ENCODE results near the gene ADH1B.
"Not testable (repeated sequence)": the region's sequence is repeated elsewhere in the genome, so short reads cannot be mapped to it uniquely, and the experiment has no call there.

The ADH1B gene

DNA sequence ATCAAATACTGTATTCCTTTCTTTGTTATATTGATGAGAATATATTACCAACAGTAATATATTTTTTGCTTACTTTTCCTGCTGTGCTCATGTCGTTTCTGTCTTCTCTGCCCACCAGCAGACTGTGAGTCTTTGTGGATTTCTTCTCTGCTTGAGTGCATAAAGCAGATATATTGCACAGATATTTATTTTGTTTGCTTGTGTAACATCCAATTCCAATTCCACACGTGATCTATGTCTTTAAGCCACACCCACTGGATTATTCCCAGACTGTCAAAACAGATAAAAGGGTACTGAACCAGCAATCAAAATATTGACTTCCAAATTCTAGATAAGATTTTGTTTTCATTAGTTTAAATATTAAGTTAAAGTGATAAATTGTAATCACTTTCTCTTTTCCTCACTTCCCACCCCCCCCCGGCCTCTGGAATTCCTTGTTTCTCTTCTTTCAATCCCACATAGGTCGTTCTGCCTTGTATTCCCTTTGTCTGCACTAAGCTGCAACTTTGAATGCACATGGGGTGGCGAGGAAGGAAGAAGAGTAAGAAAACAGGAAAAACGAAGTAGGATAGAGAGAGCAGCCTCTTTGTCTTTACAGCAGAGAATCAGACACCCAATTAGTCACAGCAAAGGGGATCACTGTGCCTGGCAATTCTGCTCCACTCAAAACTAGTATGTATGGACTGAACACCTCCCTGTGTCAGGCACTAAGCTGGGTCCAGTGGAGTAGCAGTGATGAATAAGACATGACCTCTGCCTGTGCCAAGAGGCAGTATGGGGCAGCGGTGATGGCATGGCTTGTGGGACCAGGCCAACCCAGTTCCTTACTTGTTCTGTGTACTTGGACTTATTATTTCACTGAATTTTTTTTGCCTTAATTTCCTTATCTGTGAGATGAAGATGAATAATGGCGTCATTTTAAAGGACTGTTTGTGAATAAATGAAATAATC lies at the start of gene ADH1B:
ADH1B (minus strand) TSS at position 161 of the 951 bp plus-strand sequence; CDS start at position 91, 70 bp downstream.
- no peak for DNase-seq (ENCODE audit: low read depth in 1 of 2, low spot score in 1 of 2)

DNA sequence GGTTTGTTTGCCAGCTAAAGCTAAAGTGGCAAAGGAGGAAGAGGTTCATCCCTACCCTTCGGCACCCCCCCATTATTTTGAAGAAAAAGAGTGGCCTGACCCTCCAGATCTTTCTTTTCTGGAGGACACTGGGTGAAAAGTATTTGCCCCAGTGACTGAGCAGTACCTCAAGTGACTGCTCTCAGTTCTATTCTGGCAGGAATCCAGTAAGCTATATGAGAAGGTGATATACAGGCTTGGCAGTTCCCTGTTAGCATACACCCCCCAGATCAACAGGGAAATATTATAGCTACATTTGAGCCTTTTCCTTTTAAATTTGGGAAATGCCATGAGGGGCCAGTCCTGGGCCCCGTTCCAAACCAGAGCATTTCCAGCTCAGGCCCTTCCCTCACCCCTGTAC lies 46.6 kb upstream of the ADH1B start:
- not testable (repeated sequence) for DNase-seq (ENCODE audit: low read depth in 1 of 2, low spot score in 1 of 2)

DNA sequence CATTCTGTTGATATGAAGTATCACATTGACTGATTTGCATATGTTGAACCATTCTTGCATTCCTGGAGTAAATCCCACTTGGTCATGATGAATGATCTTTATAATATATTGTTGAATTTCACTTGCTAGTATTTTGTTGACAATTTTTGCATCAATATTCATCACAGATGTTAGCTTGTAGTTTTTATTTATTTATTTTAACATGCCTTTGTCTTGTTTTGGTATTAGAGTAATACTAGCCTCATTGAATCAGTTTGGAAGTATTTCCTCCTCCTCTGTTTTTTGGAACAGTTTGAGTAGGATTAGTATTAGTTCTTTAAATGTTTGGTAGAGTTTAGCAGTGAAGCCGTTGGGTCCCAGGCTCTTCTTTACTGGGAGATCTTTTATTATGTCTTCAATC lies 45.3 kb upstream of the ADH1B start:
- DNase-seq (ENCODE audit: low read depth in 1 of 2, low spot score in 1 of 2) = no peak

GRCh38 chr4:99362768-99363167 lies 41.6 kb upstream of the ADH1B start:
- no peak for DNase-seq (ENCODE audit: low read depth in 1 of 2, low spot score in 1 of 2)

GRCh38 chr4:99361899-99362275 lies 40.7 kb upstream of the ADH1B start:
- no peak for DNase-seq (ENCODE audit: low read depth in 1 of 2, low spot score in 1 of 2)

DNA sequence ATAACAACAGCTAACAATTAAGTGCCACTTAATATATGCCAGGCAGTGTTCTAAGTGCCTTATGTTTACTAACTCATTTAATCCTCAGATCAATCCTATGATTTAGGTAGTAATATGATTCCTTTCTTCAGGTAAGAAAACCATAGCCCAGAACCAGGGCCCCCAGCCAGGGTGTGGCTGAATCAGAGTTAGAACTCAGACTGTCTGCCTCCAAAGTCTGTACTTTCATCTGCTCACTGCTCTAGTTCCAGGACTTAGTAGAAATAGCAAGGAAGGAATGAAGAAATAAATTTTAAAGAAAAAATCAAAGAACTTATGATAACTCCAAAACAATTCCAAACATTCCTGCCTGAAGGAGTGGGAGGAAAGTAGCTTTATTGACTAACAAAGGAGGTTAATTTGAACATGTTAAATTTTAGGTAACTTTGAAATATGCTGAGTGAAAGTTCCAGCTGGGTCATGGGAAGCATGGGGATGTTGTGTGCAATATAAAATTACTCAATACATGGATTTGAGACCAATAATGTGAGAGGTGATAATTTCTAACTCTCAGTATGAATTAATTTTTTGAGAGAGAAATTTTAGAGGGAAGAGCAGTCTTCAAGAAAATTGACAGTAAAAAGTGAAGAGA lies 40.2 kb upstream of the ADH1B start:
- no peak for DNase-seq (ENCODE audit: low read depth in 1 of 2, low spot score in 1 of 2)

DNA sequence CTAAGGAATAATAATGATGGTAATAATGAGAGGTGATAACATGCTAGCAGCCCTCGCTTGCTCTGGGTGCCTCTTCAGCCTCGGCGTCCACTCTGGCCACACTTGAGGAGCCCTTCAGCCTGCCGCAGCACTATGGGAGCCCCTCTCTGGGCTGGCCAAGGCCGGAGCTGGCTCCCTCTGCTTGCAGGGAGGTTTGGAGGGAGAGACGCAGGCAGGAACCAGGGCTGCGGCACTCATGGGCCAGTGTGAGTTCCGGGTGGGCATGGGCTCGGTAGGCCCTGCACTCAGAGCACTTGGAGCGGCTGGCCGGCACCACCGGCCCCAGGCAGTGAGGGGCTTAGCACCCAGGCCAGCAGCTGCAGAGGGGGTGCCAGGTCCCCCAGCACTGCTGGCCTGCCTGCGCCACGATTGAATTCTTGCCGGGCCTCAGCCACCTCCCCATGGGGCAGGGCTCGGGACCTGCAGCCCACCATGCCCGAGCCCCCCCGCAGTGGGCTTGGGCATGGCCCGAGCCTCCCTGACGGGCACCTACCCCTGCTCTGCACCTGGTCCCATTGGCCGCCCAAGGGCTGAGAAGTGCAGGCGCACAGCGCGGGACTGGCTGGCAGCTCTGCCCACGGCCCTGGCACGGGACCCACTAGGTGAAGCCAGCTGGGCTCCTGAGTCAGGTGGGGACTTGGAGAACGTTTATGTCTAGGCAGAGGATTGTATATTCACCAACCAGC lies 38.4 kb upstream of the ADH1B start:
- no peak for DNase-seq (ENCODE audit: low read depth in 1 of 2, low spot score in 1 of 2)

DNA sequence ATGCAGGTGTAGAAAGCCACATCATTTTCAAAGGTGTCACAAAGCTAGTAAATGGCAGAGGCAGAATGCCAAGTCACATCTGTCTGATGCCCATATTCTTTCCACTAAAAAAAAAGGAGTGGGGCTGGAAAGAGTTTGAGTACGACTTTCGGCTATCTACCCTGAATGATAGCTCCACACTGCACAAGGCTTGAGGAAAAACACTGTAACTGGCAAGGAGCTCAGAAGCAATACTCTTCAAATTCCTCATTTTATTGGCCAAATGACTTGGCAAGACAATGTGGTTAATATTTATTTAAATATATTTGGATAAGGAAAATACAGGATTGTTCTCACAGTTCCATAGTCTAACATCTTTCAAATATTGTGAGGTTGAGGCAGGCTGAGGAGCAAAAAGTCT lies 36.7 kb upstream of the ADH1B start:
- no peak for DNase-seq (ENCODE audit: low read depth in 1 of 2, low spot score in 1 of 2)

DNA sequence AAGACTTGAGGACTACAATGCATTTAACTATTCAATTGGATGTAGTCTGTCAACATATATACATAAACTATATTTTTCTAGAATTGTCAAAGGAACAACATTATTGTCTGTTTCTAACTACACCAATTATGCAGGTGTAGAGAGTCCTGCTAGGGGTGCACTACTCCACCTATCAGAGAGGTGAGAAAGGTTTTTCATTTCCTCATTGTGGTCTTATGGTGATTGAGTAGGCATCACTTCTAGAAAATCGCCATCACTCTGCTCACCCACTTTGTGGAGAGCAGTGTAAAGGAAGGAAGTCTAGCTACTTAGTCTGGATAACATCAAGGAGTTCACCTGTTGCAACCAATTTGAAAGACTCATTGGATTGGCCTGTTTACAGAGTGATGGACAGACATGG lies 35.8 kb upstream of the ADH1B start:
- DNase-seq (ENCODE audit: low read depth in 1 of 2, low spot score in 1 of 2) = no peak

GRCh38 chr4:99356149-99356548 lies 34.9 kb upstream of the ADH1B start:
- DNase-seq (ENCODE audit: low read depth in 1 of 2, low spot score in 1 of 2) = not testable (repeated sequence)

GRCh38 chr4:99352602-99353537 lies 31.7 kb upstream of the ADH1B start, which contains the start of gene ADH1C:
ADH1C (minus strand) TSS chr4:99352746; CDS start chr4:99352675, 71 bp downstream.
- no peak for DNase-seq (ENCODE audit: low read depth in 1 of 2, low spot score in 1 of 2)

DNA sequence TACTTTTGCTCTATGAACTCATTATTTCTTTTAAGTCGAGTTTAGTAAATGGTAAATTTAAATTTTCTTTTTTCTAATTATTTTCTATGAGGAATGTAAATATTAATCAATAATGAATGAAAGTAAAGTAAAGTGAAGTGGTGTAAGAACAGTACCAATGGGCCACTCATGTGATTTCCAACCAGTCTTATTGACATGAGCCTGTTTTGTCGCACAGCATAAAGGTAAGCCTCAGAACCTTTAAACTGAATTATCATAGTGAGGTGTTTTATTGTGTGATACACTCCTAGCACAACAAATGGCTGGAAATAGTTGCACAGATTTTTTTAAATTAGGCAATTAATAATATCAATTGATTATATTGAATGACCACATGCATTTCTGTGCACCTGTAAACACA lies 30.3 kb upstream of the ADH1B start:
- DNase-seq (ENCODE audit: low read depth in 1 of 2, low spot score in 1 of 2) = no peak

DNA sequence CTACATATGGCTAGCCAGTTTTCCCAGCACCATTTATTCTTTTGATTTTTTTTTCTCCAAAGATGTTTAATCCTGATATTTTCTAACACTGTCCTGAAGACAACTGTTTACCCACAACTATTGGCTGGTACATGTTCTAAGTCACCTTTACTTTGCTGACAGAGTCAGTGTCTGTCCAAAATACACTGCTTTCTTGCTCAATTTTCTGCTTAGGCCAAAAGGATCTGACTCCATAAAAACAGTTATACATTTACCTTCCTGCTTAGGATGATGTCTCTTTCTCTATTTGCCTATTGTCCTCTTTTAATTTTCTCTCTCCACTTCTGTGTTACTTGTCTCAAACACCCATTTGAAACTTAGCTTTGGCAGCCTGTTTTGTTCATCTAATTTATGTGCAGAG lies 28.1 kb upstream of the ADH1B start:
- DNase-seq (ENCODE audit: low read depth in 1 of 2, low spot score in 1 of 2) = no peak

DNA sequence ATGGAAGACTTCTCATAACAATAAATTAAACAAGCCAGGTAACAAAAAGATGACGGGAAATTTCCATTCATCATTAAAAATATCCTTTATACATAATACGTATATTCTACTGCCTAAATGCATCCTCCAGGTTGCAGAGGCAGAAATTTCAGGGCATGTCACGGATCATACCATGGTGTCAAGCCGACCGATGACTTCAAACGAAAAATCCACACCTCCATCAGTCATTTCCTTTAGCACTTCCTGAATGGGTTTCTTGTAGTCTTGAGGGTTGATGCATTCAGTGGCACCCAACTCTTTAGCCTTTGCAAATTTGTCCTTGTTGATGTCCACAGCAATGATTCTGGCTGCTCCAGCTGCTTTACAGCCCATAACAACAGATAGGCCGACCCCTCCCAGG lies 21.4 kb upstream of the ADH1B start:
- DNase-seq (ENCODE audit: low read depth in 1 of 2, low spot score in 1 of 2) = not testable (repeated sequence)

GRCh38 chr4:99341426-99341825 lies 20.2 kb upstream of the ADH1B start:
- DNase-seq (ENCODE audit: low read depth in 1 of 2, low spot score in 1 of 2) = no peak

GRCh38 chr4:99339172-99339571 lies 18.0 kb upstream of the ADH1B start:
- DNase-seq (ENCODE audit: low read depth in 1 of 2, low spot score in 1 of 2) = no peak

DNA sequence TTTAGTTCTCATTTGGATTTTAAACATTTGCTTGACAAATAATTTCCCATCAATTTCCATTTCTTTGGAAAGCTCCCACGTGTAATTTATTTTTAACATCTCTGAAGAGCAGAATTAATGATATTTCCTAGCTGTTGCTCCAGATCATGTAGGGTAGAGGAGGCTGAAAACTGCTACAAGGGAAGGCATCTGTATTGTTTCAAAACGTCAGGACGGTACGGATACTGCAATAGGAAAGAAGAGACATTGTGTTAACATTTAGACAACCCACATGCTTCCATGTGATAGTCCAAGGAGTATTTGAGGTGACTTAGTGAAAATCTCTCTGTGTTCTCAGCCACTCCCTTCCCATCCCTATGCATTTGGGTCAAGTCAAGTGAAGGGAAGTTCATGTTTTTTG lies 15.4 kb upstream of the ADH1B start:
- DNase-seq (ENCODE audit: low read depth in 1 of 2, low spot score in 1 of 2) = no peak

DNA sequence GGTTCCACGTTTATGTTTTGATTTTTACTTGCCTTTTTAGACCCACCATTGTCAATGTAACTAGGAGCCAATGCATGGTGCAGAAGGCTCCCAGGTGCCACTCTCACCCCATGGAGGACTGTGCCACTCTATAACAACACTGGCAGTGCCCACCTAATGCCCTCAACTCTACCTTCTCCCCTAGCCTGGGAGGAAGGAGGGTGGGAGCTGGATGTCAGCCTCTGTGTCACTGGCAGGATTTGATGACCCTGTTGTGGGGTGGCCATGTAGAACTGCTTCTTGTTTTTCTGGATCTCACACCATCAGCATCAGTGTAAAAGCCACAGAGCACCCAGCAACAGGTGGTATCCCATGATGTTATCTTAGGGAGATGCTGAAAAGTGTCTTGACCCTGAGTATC lies 13.7 kb upstream of the ADH1B start:
- no peak for DNase-seq (ENCODE audit: low read depth in 1 of 2, low spot score in 1 of 2)

GRCh38 chr4:99330648-99331047 lies 9.4 kb upstream of the ADH1B start:
- no peak for DNase-seq (ENCODE audit: low read depth in 1 of 2, low spot score in 1 of 2)

- no peak for DNase-seq (ENCODE audit: low read depth in 1 of 2, low spot score in 1 of 2)
Measured at GRCh38 chr4:99329876-99330275, 8.7 kb upstream of the ADH1B start.

GRCh38 chr4:99324979-99325378 lies 3.8 kb upstream of the ADH1B start:
- no peak for DNase-seq (ENCODE audit: low read depth in 1 of 2, low spot score in 1 of 2)

Measured in activated T-helper 1 cell treated with anti-CD3 and anti-CD28 coated beads, Interleukin-2, amount 50 U/mL, for 16 hours (primary cell).